HEK293 (cell line): Measurements from ENCODE around the gene LAMC3.

Experiments
- CTCF ChIA-PET: fragments of 350-600 bp; formaldehyde crosslinking; extraction: SDS; loops from one replicate; lab custom pipeline; 2021; ENCODE audit warnings: antibody characterized with exemption; lab: Yijun Ruan, JAX
- POLR2A ChIA-PET: fragments of 300-600 bp; formaldehyde crosslinking; extraction: SDS; loops from one replicate; lab custom pipeline; 2020; ENCODE audit warnings: antibody characterized with exemption, inconsistent platforms; lab: Yijun Ruan, JAX
- H3K27ac ChIP-seq: fragments of 200-500 bp; sonication (Bioruptor generic); 2 replicates; pipeline ENCODE4 v1.5.1; 2014; ENCODE audit warnings: low read depth, low read length, control low read depth, inconsistent platforms; ENCODE audit errors: extremely low read depth
- H3K36me3 ChIP-seq, 2 experiments: fragments of 200-500 bp in 1 of 2; sonication (Bioruptor generic) in 1 of 2; 1 replicate in 1 of 2; 2 replicates in 1 of 2; pipeline ENCODE4 v1.5.1; 2014 to 2017; ENCODE audit warnings: inconsistent platforms in 2 of 2, low read length in 2 of 2; ENCODE audit not compliant: control insufficient read depth in 2 of 2, insufficient read depth in 1 of 2
- H3K4me1 ChIP-seq: fragments of 200-500 bp; sonication (Bioruptor generic); 2 replicates; pipeline ENCODE4 v1.5.1; 2014; ENCODE audit warnings: mild to moderate bottlenecking, low read length, inconsistent platforms; ENCODE audit not compliant: control insufficient read depth, insufficient read depth
- H3K4me3 ChIP-seq: 2 replicates; pipeline ENCODE4 v1.5.1; 2011; ENCODE audit warnings: low read depth, mild to moderate bottlenecking, control low read depth, low read length, moderate library complexity
- H3K9me3 ChIP-seq: fragments of 200-500 bp; sonication (Bioruptor generic); 2 replicates; pipeline ENCODE4 v1.5.1; 2014; ENCODE audit warnings: low read depth, low read length, inconsistent platforms; ENCODE audit not compliant: control insufficient read depth, insufficient read depth
- GLIS2 ChIP-seq: fragments of 450-650 bp; formaldehyde crosslinking; IDR thresholded peaks from 2 replicates; pipeline ENCODE4 v1.5.1; 2016; ENCODE audit warnings: missing biosample characterization, missing genetic modification characterization
- MZF1 ChIP-seq: fragments of 450-650 bp; formaldehyde crosslinking; IDR thresholded peaks from 2 replicates; pipeline ENCODE4 v1.5.1; 2017; ENCODE audit warnings: missing biosample characterization, missing genetic modification characterization, borderline replicate concordance
- TSHZ1 ChIP-seq: fragments of 450-650 bp; formaldehyde crosslinking; IDR thresholded peaks from 2 replicates; pipeline ENCODE4 v1.5.1; 2016; ENCODE audit warnings: missing biosample characterization, missing genetic modification characterization, borderline replicate concordance
- WT1 ChIP-seq: fragments of 450-650 bp; formaldehyde crosslinking; IDR thresholded peaks from 2 replicates; pipeline ENCODE4 v1.5.1; 2016; ENCODE audit warnings: missing biosample characterization, missing genetic modification characterization
- ZFP69B ChIP-seq: fragments of 450-650 bp; formaldehyde crosslinking; IDR thresholded peaks from 2 replicates; pipeline ENCODE4 v1.5.1; 2016; ENCODE audit warnings: missing biosample characterization, missing genetic modification characterization
- ZNF155 ChIP-seq: fragments of 450-650 bp; formaldehyde crosslinking; IDR thresholded peaks from 2 replicates; pipeline ENCODE4 v1.5.1; 2016; ENCODE audit warnings: missing biosample characterization, missing genetic modification characterization
- ZNF394 ChIP-seq: fragments of 450-650 bp; formaldehyde crosslinking; IDR thresholded peaks from 2 replicates; pipeline ENCODE4 v1.5.1; 2016; ENCODE audit warnings: missing biosample characterization, missing genetic modification characterization, mild to moderate bottlenecking, moderate library complexity, borderline replicate concordance
- ZNF488 ChIP-seq: fragments of 450-650 bp; formaldehyde crosslinking; IDR thresholded peaks from 2 replicates; pipeline ENCODE4 v1.5.1; 2016; ENCODE audit warnings: missing biosample characterization, missing genetic modification characterization
- ZNF561 ChIP-seq: fragments of 450-650 bp; IDR thresholded peaks from 2 replicates; pipeline ENCODE4 v1.5.1; 2018; ENCODE audit warnings: missing biosample characterization, missing genetic modification characterization, borderline replicate concordance
- ZNF571 ChIP-seq: fragments of 450-650 bp; formaldehyde crosslinking; IDR thresholded peaks from 2 replicates; pipeline ENCODE4 v1.5.0; 2017; ENCODE audit warnings: missing biosample characterization, missing genetic modification characterization
- ZNF610 ChIP-seq: fragments of 450-650 bp; formaldehyde crosslinking; IDR thresholded peaks from 2 replicates; pipeline ENCODE4 v1.5.1; 2016; ENCODE audit warnings: missing biosample characterization, missing genetic modification characterization, borderline replicate concordance
- ZNF623 ChIP-seq: fragments of 450-650 bp; formaldehyde crosslinking; IDR thresholded peaks from 2 replicates; pipeline ENCODE4 v1.5.1; 2016; ENCODE audit warnings: missing biosample characterization, missing genetic modification characterization
- ZNF624 ChIP-seq: fragments of 450-650 bp; formaldehyde crosslinking; IDR thresholded peaks from 2 replicates; pipeline ENCODE4 v1.5.1; 2017; ENCODE audit warnings: missing biosample characterization, missing genetic modification characterization
- ZNF677 ChIP-seq: fragments of 450-650 bp; IDR thresholded peaks from 2 replicates; pipeline ENCODE4 v1.5.0; 2018; ENCODE audit warnings: missing biosample characterization, mild to moderate bottlenecking, missing genetic modification characterization, moderate library complexity
- ZNF707 ChIP-seq: fragments of 450-650 bp; formaldehyde crosslinking; IDR thresholded peaks from 2 replicates; pipeline ENCODE4 v1.5.1; 2016; ENCODE audit warnings: missing biosample characterization, missing genetic modification characterization
- ZNF768 ChIP-seq: fragments of 450-650 bp; formaldehyde crosslinking; IDR thresholded peaks from 2 replicates; pipeline ENCODE4 v1.5.1; 2018; ENCODE audit warnings: missing biosample characterization, mild to moderate bottlenecking, missing genetic modification characterization
- ZNF830 ChIP-seq: fragments of 450-650 bp; IDR thresholded peaks from 2 replicates; pipeline ENCODE4 v1.5.0; 2018; ENCODE audit warnings: missing biosample characterization, missing genetic modification characterization, low read depth, mild to moderate bottlenecking, moderate library complexity
- TF ChIP-seq, protein P1 (sequence below): fragments of 450-650 bp; formaldehyde crosslinking; IDR thresholded peaks from 2 replicates; pipeline ENCODE4 v1.5.1; 2016; ENCODE audit warnings: missing biosample characterization, missing genetic modification characterization
- TF ChIP-seq, protein P2 (sequence below): IDR thresholded peaks from 2 replicates; pipeline ENCODE4 v1.6.1; 2011; ENCODE audit warnings: mild to moderate bottlenecking, low read depth, low read length, borderline replicate concordance
- TF ChIP-seq, protein P3 (sequence below): fragments of 450-650 bp; formaldehyde crosslinking; IDR thresholded peaks from 2 replicates; pipeline ENCODE4 v1.5.1; 2016; ENCODE audit warnings: missing biosample characterization, missing genetic modification characterization

Gene LAMC3

DNA sequence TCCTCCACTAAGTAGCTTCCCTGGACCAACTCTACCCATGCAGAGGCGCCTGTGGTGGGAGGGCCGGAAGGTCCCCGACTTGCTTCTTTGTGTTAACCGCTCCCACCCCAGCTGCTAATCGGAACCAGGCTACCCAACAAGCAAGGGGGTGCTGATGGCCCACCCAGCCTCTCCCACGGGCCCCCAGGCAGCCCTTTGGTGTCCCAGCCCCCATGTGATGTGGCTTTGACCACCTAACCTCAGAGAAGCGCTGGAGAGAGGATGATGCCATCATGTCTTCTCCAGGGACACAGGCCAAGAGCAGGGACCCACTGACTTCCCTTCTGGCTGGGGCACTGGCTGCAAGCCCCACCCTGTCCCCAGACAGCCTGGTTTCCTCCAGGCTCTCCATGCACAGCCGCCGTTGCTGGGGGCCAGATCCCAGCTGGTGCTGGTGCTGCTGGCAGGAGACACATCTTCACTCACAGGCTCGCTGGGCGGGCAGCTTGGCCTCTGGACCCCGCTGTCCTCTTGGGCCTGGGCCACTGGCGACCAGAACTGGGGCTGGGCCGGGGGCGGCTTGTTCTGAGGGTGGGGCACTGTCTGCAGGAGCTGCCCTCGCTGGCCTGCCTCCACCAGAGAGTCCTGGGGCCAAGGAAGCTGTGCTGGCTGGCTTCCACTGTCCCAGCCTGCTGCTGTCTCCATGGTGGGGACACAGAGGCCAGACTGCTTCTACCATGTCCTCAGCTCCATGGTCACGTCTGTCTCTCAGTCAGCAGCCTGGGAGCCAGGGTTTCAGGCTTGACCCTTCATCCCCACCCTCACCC lies 27.8 kb downstream of the LAMC3 start:
- POLR2A ChIA-PET, result interaction anchor here (0.5 to 0.8 kb wide), 2 partner anchors 9 to 104 kb away, joined by 3 to 6 read pairs; no protein-coding TSS in a partner anchor
- Histone ChIP-seq H3K4me1 (no peaks in the 10 kb centered on the region), H3K9me3 (no peaks in the 10 kb centered on the region), H3K4me3 (no peak overlapping the region), H3K36me3 (no peaks in the 10 kb centered on the region)
- TF ChIP-seq ZNF571 (no peak), ZNF830 (tag by site-specific recombination) (no peak), ZNF677 (tag by site-specific recombination) (no peak), ZNF610 (tag by site-specific recombination) (no peak), ZNF394 (tag by site-specific recombination) (no peak), TSHZ1 (tag by site-specific recombination) (no peak), GLIS2 (tag by site-specific recombination) (no peak), WT1 (no peak), ZNF624 (tag by site-specific recombination) (no peak), ZNF561 (no peak), ZNF707 (tag by site-specific recombination) (no peak), ZFP69B (tag by site-specific recombination) (no peak), ZNF768 (no peak), ZNF155 (tag by site-specific recombination) (no peak), ZNF488 (tag by site-specific recombination) (no peak), ZNF623 (no peak), MZF1 (tag by site-specific recombination) (no peak)
- TF ChIP-seq, protein P1, sequence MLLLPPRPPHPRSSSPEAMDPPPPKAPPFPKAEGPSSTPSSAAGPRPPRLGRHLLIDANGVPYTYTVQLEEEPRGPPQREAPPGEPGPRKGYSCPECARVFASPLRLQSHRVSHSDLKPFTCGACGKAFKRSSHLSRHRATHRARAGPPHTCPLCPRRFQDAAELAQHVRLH (tag by site-specific recombination), result no peak
- TF ChIP-seq, protein P2, sequence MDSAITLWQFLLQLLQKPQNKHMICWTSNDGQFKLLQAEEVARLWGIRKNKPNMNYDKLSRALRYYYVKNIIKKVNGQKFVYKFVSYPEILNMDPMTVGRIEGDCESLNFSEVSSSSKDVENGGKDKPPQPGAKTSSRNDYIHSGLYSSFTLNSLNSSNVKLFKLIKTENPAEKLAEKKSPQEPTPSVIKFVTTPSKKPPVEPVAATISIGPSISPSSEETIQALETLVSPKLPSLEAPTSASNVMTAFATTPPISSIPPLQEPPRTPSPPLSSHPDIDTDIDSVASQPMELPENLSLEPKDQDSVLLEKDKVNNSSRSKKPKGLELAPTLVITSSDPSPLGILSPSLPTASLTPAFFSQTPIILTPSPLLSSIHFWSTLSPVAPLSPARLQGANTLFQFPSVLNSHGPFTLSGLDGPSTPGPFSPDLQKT, result no peak
- TF ChIP-seq, protein P3, sequence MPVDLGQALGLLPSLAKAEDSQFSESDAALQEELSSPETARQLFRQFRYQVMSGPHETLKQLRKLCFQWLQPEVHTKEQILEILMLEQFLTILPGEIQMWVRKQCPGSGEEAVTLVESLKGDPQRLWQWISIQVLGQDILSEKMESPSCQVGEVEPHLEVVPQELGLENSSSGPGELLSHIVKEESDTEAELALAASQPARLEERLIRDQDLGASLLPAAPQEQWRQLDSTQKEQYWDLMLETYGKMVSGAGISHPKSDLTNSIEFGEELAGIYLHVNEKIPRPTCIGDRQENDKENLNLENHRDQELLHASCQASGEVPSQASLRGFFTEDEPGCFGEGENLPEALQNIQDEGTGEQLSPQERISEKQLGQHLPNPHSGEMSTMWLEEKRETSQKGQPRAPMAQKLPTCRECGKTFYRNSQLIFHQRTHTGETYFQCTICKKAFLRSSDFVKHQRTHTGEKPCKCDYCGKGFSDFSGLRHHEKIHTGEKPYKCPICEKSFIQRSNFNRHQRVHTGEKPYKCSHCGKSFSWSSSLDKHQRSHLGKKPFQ (tag by site-specific recombination), result no peak
- TF ChIP-seq, all 188 proteins: peak for 0
- no peak overlapping the region for H3K27ac ChIP-seq
- CTCF ChIA-PET, result interaction anchor here (1.3 to 7.9 kb wide), 3 partner anchors 11 to 170 kb away, joined by 4 to 65 read pairs (median 5); no protein-coding TSS in a partner anchor
